ENCODE data around the gene IGFL2. TPM values are rescaled to one million over a fixed set of nuclear protein-coding genes. Genes with fewer than 3 reads are reported as not detected.
A peak's percentile ranks its signal among the peaks of the same experiment; 100 is the strongest.

The IGFL2 gene
- total RNA-seq, 1 donor from 2014 or later: not detected

DNA sequence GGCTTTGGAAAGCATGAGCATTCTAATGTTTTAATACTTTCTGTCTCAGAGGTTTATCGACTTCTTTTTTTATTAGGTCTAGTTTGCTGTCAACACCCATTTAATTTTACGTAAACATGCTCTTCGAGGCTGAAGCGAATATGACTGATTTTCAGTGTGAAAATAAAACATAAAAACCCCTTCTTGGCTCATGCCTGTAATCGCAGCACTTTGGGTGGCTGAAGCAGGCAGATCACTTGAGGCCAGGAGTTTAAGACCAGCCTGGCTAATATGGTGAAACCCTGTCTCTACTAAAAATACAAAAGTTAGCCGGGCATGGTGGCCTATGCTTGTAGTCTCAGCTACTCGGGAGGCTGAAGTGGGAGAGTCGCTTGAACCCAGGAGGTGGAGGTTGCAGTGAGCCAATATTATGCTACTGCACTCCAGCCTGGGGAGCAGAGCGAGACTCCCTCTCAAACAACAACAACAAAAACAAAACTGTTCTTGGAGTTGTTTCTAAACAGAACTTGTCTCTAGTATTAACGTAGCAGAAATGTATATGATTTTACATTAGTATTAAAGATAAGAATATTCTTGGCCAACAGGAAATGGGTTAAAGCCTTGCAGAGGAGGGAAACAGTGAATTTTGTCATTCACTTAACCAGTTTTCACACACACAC, 16.4 kb upstream of the IGFL2 start:
- Mint-ChIP-seq H3K4me1 (ENCODE audit: unreplicated experiment) (peaks cover 17% of the 10 kb centered on the region), H3K9me3 (ENCODE audit: unreplicated experiment) (peaks cover 4% of the 10 kb centered on the region), H3K36me3 (ENCODE audit: low read depth, unreplicated experiment) (peaks cover 5% of the 10 kb centered on the region), H3K27ac (ENCODE audit: unreplicated experiment) (no peak overlapping the region), H3K4me3 (ENCODE audit: unreplicated experiment) (no peak overlapping the region), H3K27me3 (ENCODE audit: unreplicated experiment) (peaks cover 6% of the 10 kb centered on the region)
- DNase-seq (ENCODE audit: low spot score): no peak
- TF ChIP-seq, protein P1, sequence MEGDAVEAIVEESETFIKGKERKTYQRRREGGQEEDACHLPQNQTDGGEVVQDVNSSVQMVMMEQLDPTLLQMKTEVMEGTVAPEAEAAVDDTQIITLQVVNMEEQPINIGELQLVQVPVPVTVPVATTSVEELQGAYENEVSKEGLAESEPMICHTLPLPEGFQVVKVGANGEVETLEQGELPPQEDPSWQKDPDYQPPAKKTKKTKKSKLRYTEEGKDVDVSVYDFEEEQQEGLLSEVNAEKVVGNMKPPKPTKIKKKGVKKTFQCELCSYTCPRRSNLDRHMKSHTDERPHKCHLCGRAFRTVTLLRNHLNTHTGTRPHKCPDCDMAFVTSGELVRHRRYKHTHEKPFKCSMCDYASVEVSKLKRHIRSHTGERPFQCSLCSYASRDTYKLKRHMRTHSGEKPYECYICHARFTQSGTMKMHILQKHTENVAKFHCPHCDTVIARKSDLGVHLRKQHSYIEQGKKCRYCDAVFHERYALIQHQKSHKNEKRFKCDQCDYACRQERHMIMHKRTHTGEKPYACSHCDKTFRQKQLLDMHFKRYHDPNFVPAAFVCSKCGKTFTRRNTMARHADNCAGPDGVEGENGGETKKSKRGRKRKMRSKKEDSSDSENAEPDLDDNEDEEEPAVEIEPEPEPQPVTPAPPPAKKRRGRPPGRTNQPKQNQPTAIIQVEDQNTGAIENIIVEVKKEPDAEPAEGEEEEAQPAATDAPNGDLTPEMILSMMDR (IDR thresholded peaks at IDR 0.05; ENCODE audit: unreplicated experiment): no peak

DNA sequence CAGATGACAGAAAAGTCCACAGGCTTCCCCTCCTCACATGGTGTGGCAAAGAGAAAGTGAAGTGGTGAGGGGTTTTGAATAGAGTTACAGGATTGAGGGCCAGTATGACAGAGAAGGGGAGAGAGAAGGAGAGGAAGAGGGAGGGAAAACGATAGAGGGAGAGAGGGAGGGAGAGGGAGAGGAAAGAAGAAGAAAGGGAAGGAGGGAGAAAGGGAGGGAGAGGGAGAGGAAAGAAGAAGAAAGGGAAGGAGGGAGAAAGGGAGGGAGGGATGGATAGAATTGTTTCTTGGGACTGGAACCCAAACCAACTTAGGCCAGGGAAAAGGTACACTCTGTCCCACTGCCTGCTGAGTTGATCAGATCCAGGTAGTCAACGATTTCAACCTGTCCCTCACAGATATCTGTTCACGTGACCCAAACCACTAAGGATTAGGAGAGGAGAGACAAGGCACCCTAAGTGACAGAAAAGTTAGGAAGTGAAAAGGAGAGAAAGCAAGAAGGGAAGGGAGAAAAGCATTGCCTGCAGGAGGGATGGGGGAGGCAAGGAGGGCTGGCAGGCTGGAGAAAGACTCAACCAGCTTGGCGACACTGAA, 15.4 kb upstream of the IGFL2 start:
- peak overlapping the region; percentile 66 for H3K4me3 Mint-ChIP-seq (ENCODE audit: unreplicated experiment)
- H3K27me3 Mint-ChIP-seq (ENCODE audit: unreplicated experiment): peaks cover 6% of the 10 kb centered on the region
- no peak for DNase-seq (ENCODE audit: low spot score)
- TF ChIP-seq, protein P1 (IDR thresholded peaks at IDR 0.05; ENCODE audit: unreplicated experiment): no peak
- peaks cover 17% of the 10 kb centered on the region for H3K4me1 Mint-ChIP-seq (ENCODE audit: unreplicated experiment)
- peaks cover 5% of the 10 kb centered on the region for H3K36me3 Mint-ChIP-seq (ENCODE audit: low read depth, unreplicated experiment)
- peaks cover 4% of the 10 kb centered on the region for H3K9me3 Mint-ChIP-seq (ENCODE audit: unreplicated experiment)
- peak overlapping the region; percentile 99 for H3K27ac Mint-ChIP-seq (ENCODE audit: unreplicated experiment)

DNA sequence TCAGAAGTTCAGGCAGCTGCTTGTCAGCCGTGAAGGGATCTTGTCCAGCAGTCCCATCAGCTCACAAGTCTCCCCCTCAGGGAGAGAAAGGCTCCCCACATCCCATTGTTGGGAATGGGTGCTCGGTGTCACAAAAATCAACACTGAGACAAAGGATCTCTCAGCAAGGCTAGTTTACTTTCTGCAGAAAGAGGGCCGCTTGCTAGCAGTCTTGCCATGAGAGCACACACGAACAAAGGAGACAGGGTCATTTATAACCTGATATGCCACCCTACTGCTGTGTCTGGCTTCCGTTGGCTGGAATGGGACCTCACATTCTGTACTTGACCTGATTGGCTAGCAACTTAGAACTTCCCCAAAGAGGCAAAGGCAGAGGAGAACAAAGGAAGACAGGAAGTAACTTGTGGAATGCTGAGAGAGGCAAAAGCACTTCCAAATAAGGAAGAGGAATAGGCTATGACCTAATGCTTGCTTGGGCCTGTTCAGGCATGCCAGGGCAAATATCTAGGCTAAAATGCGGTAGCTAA, 14.9 kb upstream of the IGFL2 start:
- Mint-ChIP-seq H3K9me3 (ENCODE audit: unreplicated experiment) (peaks cover 4% of the 10 kb centered on the region), H3K27ac (ENCODE audit: unreplicated experiment) (peak overlapping the region; percentile 99), H3K36me3 (ENCODE audit: low read depth, unreplicated experiment) (peaks cover 5% of the 10 kb centered on the region), H3K27me3 (ENCODE audit: unreplicated experiment) (peaks cover 6% of the 10 kb centered on the region), H3K4me3 (ENCODE audit: unreplicated experiment) (no peak overlapping the region), H3K4me1 (ENCODE audit: unreplicated experiment) (peaks cover 17% of the 10 kb centered on the region)
- TF ChIP-seq, protein P1 (IDR thresholded peaks at IDR 0.05; ENCODE audit: unreplicated experiment): no peak
- peak; percentile 25 for DNase-seq (ENCODE audit: low spot score)

DNA sequence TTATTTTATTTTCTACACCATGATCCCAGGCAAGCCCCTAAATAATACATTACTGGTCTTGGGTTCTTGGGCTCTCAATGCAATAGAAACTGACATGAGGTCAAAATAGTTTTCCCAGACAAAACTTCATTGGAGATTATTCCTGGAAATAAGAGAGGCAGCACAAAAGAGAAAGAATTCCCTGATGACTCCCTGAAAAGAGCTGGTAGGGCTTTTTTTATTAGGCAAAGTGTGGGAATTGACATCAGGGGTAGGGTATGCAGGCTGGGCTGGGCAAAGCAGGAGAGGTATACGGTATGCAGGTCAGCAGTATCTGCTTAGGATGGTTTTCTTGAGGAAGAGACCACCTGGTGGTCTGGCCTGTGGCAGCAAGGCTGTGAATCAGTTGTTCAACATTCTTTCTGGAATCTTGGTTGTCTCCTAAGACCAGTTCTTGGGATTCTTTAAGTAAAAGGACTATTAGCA, 14.2 kb upstream of the IGFL2 start:
- Mint-ChIP-seq H3K27ac (ENCODE audit: unreplicated experiment) (peak overlapping the region; percentile 99), H3K4me1 (ENCODE audit: unreplicated experiment) (peaks cover 17% of the 10 kb centered on the region), H3K27me3 (ENCODE audit: unreplicated experiment) (peaks cover 6% of the 10 kb centered on the region), H3K36me3 (ENCODE audit: low read depth, unreplicated experiment) (peaks cover 5% of the 10 kb centered on the region), H3K9me3 (ENCODE audit: unreplicated experiment) (peaks cover 4% of the 10 kb centered on the region), H3K4me3 (ENCODE audit: unreplicated experiment) (peak overlapping the region; percentile 34)
- DNase-seq (ENCODE audit: low spot score): no peak
- TF ChIP-seq, protein P1 (IDR thresholded peaks at IDR 0.05; ENCODE audit: unreplicated experiment): no peak

DNA sequence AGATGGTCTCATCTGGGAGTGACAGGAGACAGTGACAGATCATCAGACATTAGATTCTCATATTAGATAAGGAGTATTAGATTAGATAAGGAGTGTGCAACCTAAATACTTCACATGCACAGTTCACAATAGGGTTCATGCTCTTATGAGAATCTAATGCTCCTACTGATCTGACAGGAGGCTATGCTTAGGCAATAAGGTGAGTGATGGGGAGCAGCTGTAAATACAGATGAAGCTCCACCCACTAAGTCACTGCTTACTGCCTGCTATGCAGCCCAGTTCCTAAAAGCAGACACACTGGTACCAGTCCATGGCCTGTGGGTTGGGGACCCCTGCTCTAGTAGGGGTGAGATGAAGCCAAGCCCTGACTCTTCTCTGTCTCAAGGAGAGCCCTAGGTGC, 13.5 kb upstream of the IGFL2 start:
- DNase-seq (ENCODE audit: low spot score): no peak
- TF ChIP-seq, protein P1 (IDR thresholded peaks at IDR 0.05; ENCODE audit: unreplicated experiment): no peak
- no peak overlapping the region for H3K4me3 Mint-ChIP-seq (ENCODE audit: unreplicated experiment)
- H3K27me3 Mint-ChIP-seq (ENCODE audit: unreplicated experiment): peaks cover 6% of the 10 kb centered on the region
- H3K9me3 Mint-ChIP-seq (ENCODE audit: unreplicated experiment): peaks cover 4% of the 10 kb centered on the region
- peaks cover 5% of the 10 kb centered on the region for H3K36me3 Mint-ChIP-seq (ENCODE audit: low read depth, unreplicated experiment)
- H3K27ac Mint-ChIP-seq (ENCODE audit: unreplicated experiment): no peak overlapping the region
- H3K4me1 Mint-ChIP-seq (ENCODE audit: unreplicated experiment): peaks cover 17% of the 10 kb centered on the region

Data from endothelial cell (in vitro differentiated cells).